Pancreas (tissue), 10 donors: ENCODE data around the gene TFB2M. TPM values are rescaled to one million over a fixed set of nuclear protein-coding genes. Genes with fewer than 3 reads are reported as not detected.

Experiments
- ATAC-seq, 4 donors: fragments of 200-7000 bp; cut with Tn5 transposase; one replicate each; pipeline versions ENCODE4 v1.8.0 to v1.9.1; 2020; ENCODE audit warnings: mild to moderate bottlenecking in 4 of 4, moderate library complexity in 4 of 4
- DNase-seq, 6 donors: peaks; one replicate each; pipeline ENCODE4 v3.0.0-alpha.2; 2020
- FAIRE-seq: peaks from 2 replicates; lab custom pipeline; 2012; peaks lifted over from hg19 to GRCh38; lab: Jason Lieb, UNC
- H3K27ac ChIP-seq, 4 donors: fragments of 200-600 bp; sonication (generic); 1 replicate in 3 of 4; 2 replicates in 1 of 4; pipeline versions ENCODE4 v1.5.0 to v1.8.0; 2020
- H3K27me3 ChIP-seq, 4 donors: fragments of 200-600 bp; one replicate each; pipeline ENCODE4 v1.8.0; 2021
- H3K36me3 ChIP-seq, 3 donors: fragments of 200-600 bp; sonication (generic) in 1 of 3; one replicate each; pipeline versions ENCODE4 v1.5.0 to v1.8.0; 2020 to 2021
- H3K4me1 ChIP-seq, 3 donors: fragments of 200-600 bp; one replicate each; pipeline ENCODE4 v1.8.0; 2021
- H3K4me3 ChIP-seq, 4 donors: fragments of 200-600 bp; sonication (generic) in 2 of 4; one replicate each; pipeline versions ENCODE4 v1.5.0 to v1.8.0; 2020 to 2021
- H3K9me3 ChIP-seq, 4 donors: fragments of 200-600 bp; one replicate each; pipeline ENCODE4 v1.8.0; 2021
- CTCF ChIP-seq, 4 donors: fragments of 200-600 bp; sonication (generic) in 3 of 4; IDR thresholded peaks; one replicate each; pipeline versions ENCODE4 v1.5.0 to v1.8.0; 2021; ENCODE audit warnings: antibody characterized with exemption in 4 of 4
- WGBS, 2 donors: extraction: QIAGEN DNeasy Blood & Tissue Kit; methylation state at CpG; one replicate each; pipeline ENCODE4 v1.1.7; 2013; 5-methylcytosine and 5-hydroxymethylcytosine counted together
- intact Hi-C, 3 donors: fragments of 100-400 bp; cut with DNase I; formaldehyde crosslinking; loops; one replicate each; pipeline versions ENCODE4 v1.11.1 to v1.14.2; 2022
- polyA plus RNA-seq, 2 donors: library from polyadenylated mRNA; stranded (reverse); fragments of 200-250 nt; gene quantifications; one replicate each; pipeline ENCODE4 v1.2.3, GENCODE V29; 2013
- total RNA-seq, 6 donors: library from RNA; stranded (reverse); fragmentation: NEBNext Ultra II Directional in 4 of 6; extraction: Animal tissue kit (Norgen Biotek cat#: 25700) in 4 of 6; gene quantifications; one replicate each; pipeline versions ENCODE4 v1.2.1 to v1.2.4, GENCODE V29; 2021 to 2023
- donor health status: healthy with polysubstance abuse.
- donor health status: DM: no; HTN: no; CAD: no; lungs with moderate emphysema.
- donor health status: DM: no; HTN: no; CAD: no.
- donor health status: control.
- donor health status: control.
- donor health status: Bipolar disorder and iron deficiency.
- donor health status: DM: yes; HTN: yes; CAD: no.
- donor health status: DM: no; HTN: no; CAD: no.
- donor health status: DM: no; HTN: no; CAD: no.
- donor health status: DM: yes; HTN: yes; CAD: no.

Gene TFB2M
- total and polyA plus RNA-seq, 8 donors: 3.3 to 9.5 (median 7.1) TPM

DNA sequence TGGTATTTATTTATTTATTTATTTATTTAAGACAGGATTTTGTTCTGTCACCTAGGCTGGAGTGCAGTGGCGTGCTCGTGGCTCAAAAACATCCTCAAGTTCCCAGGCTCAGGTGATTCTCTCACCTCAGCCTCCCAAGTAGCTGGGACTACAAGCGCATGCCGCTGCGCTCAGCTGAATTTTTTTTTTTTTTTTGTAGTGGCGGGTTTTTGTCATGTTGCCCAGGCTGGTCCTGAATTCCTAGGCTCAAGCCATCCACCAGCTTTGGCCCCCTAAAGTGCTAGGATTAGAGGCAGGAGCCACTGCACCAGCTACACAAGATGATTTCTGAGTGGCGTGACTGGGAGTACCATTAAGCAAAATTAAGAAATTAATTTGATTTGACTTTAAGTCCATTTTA lies 31.9 kb upstream of the TFB2M start:
- H3K4me3 ChIP-seq: no peak overlapping the region
- H3K4me1 ChIP-seq: no peaks in the 10 kb centered on the region
- 96 to 97% methylated on average over 7 of the region's 7 CpGs for WGBS, 2 donors
- no peak overlapping the region for H3K27ac ChIP-seq
- FAIRE-seq: no peak
- no peak for ATAC-seq
- intact Hi-C loops: no loop called here
- DNase-seq: no peak
- H3K9me3 ChIP-seq: no peaks in the 10 kb centered on the region
- no peak for TF ChIP-seq CTCF (IDR thresholded peaks at IDR 0.05)
- H3K27me3 ChIP-seq: no peaks in the 10 kb centered on the region
- no peaks in the 10 kb centered on the region for H3K36me3 ChIP-seq

DNA sequence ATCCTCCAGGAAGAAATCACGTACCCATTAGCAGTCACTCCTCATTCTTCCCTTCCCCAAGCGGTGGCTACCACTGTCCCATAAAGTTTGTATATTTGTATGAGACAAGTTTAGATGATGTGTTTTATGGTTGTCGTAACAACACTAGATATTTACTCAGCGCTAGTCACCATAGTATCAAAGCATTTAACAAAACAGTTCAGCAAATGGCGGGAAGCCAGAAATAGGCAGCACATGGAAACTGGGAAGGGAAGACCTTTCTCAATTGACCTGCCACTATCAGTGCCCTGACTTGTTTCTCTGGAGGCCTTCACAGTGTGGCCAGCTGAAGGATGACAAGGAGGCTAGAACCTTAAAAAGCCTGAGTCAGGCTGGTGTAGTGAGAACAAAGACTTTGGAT lies 31.3 kb upstream of the TFB2M start:
- Histone ChIP-seq H3K4me1 (no peaks in the 10 kb centered on the region), H3K36me3 (no peaks in the 10 kb centered on the region), H3K27me3 (no peaks in the 10 kb centered on the region), H3K9me3 (no peaks in the 10 kb centered on the region), H3K4me3 (no peak overlapping the region), H3K27ac (peak overlapping the region in 1 of 4 donors; percentile 14)
- DNase-seq (peak in 4 of 6 donors; percentile 45 to 77 (median 60)), FAIRE-seq (peak; percentile 85), ATAC-seq (peak; percentile 83 to 91 (median 86))
- WGBS, 2 donors: 73 to 81% methylated on average over 5 of the region's 5 CpGs
- intact Hi-C loops: no loop called here
- no peak for TF ChIP-seq CTCF (IDR thresholded peaks at IDR 0.05)

DNA sequence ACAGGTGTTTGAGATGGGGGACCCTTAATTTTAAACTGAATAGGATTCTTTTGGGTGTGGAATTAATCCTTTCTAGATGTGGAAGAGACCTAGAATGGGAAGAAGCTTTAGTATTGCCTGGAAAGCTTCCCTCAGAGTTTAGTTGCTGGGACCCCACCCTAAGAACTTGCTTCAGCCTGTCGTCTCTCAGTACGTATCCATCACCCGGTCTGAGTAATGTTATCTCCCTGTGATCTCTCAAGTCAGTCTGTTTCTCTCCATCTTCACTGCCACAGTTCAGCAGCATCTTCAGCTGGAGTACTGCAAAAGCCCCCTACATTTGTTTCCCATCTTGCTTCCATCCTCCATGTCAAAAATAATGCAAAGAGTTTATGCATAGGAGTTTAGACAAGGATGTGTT lies 29.1 kb upstream of the TFB2M start:
- ATAC-seq (no peak), DNase-seq (no peak), FAIRE-seq (no peak)
- no peak for TF ChIP-seq CTCF (IDR thresholded peaks at IDR 0.05)
- intact Hi-C loops: no loop called here
- Histone ChIP-seq H3K9me3 (no peaks in the 10 kb centered on the region), H3K27me3 (no peaks in the 10 kb centered on the region), H3K36me3 (peaks cover 0 to 4% (median 0%) of the 10 kb centered on the region in 3 donors), H3K4me3 (no peak overlapping the region), H3K4me1 (no peaks in the 10 kb centered on the region), H3K27ac (no peak overlapping the region)
- 88 to 100% methylated on average over 3 of the region's 3 CpGs for WGBS, 2 donors

- TF ChIP-seq CTCF (IDR thresholded peaks at IDR 0.05): no peak
- H3K36me3 ChIP-seq: peaks cover 0 to 4% (median 0%) of the 10 kb centered on the region in 3 donors
- H3K9me3 ChIP-seq: no peaks in the 10 kb centered on the region
- no peaks in the 10 kb centered on the region for H3K27me3 ChIP-seq
- FAIRE-seq: no peak
- no peak overlapping the region for H3K27ac ChIP-seq
- intact Hi-C loops: no loop called here
- H3K4me1 ChIP-seq: no peaks in the 10 kb centered on the region
- H3K4me3 ChIP-seq: no peak overlapping the region
- no peak for ATAC-seq
- no peak for DNase-seq
These were observed 26.6 kb upstream of the TFB2M start for GRCh38 chr1:246592695-246593094.

DNA sequence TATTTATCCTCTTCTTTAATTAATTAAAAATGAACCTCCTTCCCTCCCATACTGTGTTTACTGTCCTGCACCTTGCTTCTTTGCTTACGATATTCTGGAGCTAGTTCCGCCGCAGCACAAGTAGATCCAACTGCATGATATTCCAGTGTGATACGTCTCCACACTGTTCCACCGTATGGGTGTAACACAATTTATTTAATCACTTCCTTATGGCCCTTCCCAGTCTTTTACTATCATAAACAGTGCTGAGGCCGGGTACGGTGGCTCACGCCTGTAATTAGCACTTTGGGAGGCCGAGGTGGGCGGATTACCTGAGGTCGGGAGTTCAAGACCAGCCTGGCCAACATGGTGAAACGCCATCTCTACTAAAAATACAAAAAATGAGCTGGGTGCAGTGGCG lies 25.9 kb upstream of the TFB2M start:
- FAIRE-seq (no peak), ATAC-seq (no peak), DNase-seq (no peak)
- no peaks in the 10 kb centered on the region for H3K27me3 ChIP-seq
- WGBS, 2 donors: 93% methylated on average over 13 of the region's 13 CpGs
- no peak overlapping the region for H3K4me3 ChIP-seq
- H3K9me3 ChIP-seq: no peaks in the 10 kb centered on the region
- H3K36me3 ChIP-seq: peaks cover 0 to 4% (median 0%) of the 10 kb centered on the region in 3 donors
- intact Hi-C loops: no loop called here
- TF ChIP-seq CTCF (IDR thresholded peaks at IDR 0.05): no peak
- H3K4me1 ChIP-seq: no peaks in the 10 kb centered on the region
- H3K27ac ChIP-seq: no peak overlapping the region
